ENCODE data around the gene MRPL4.
A peak's percentile ranks its signal among the peaks of the same experiment; 100 is the strongest.

DNA sequence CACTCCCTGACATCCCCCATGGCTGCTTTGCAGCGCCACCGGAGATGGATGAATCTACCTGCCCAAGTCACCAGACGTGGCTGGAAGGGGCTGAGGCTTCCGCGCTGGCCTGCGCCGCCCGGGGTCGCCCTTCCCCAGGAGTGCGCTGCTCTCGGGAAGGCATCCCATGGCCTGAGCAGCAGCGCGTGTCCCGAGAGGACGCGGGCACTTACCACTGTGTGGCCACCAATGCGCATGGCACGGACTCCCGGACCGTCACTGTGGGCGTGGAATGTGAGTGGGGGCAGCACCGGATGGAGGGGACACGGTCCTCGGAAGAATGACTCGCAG lies 42.3 kb downstream of the MRPL4 start:
- TF ChIP-seq CTCF (IDR thresholded peaks at IDR 0.05) (peak in 1 of 4 donors; percentile 8), POLR2A (IDR thresholded peaks at IDR 0.05) (no peak)
